GM12865 (cell line): Measurements from ENCODE around the gene FAM229A.
A peak's percentile ranks its signal among the peaks of the same experiment; 100 is the strongest.

Experiments
- DNase-seq: peaks from one replicate; pipeline ENCODE4 v3.0.0; 2010; ENCODE audit warnings: low read depth
- H3K4me3 ChIP-seq: 2 replicates; pipeline ENCODE4 v1.5.1; 2011; ENCODE audit warnings: mild to moderate bottlenecking, low read depth, low read length, control low read depth
- CTCF ChIP-seq: IDR thresholded peaks from 2 replicates; pipeline ENCODE4 v1.5.1; 2011; ENCODE audit warnings: low read length, control low read depth, low read depth, inconsistent platforms; ENCODE audit not compliant: insufficient read depth; ENCODE audit errors: missing control alignments

Gene FAM229A

GRCh38 chr1:32335535-32335789, 26.8 kb downstream of the FAM229A start:
- peak overlapping the region; percentile 68 for H3K4me3 ChIP-seq
- TF ChIP-seq CTCF: no peak
- no peak for DNase-seq

- TF ChIP-seq CTCF: peak; percentile 78
- H3K4me3 ChIP-seq: peak overlapping the region; percentile 68
- peak; percentile 72 for DNase-seq
Measured at GRCh38 chr1:32334864-32335534, 27.3 kb downstream of the FAM229A start.

GRCh38 chr1:32334274-32334861, 27.9 kb downstream of the FAM229A start:
- DNase-seq: no peak
- peak overlapping the region; percentile 68 for H3K4me3 ChIP-seq
- TF ChIP-seq CTCF: no peak

GRCh38 chr1:32333251-32333963, 28.9 kb downstream of the FAM229A start:
- DNase-seq: peak; percentile 47
- no peak for TF ChIP-seq CTCF
- H3K4me3 ChIP-seq: peak overlapping the region; percentile 68

GRCh38 chr1:32332290-32333079, 29.8 kb downstream of the FAM229A start:
- H3K4me3 ChIP-seq: no peak overlapping the region
- no peak for TF ChIP-seq CTCF
- no peak for DNase-seq

- H3K4me3 ChIP-seq: no peak overlapping the region
- TF ChIP-seq CTCF: no peak
- no peak for DNase-seq
Measured at GRCh38 chr1:32331549-32331948, 30.7 kb downstream of the FAM229A start.
